Activated B cell treated with CpG ODN at 0.5 μM for 24 hours (primary cell): ENCODE measurements around the gene LIPC. TPM values are rescaled to one million over a fixed set of nuclear protein-coding genes. Genes with fewer than 3 reads are reported as not detected.

Experiments used
- ATAC-seq: fragments of 200-7000 bp; cut with Tn5 transposase; one replicate; pipeline ENCODE4 v1.10.0; 2021; ENCODE audit warnings: low read depth, mild to moderate bottlenecking, moderate library complexity
- CTCF ChIA-PET: fragments of 350-600 bp; sonication (Branson Sonifier 250); formaldehyde crosslinking; loops from one replicate; lab custom pipeline; 2021; ENCODE audit warnings: antibody characterized with exemption; lab: Charles Lee
- POLR2A ChIA-PET: fragments of 350-600 bp; sonication (Branson Sonifier 250); formaldehyde crosslinking; loops from one replicate; lab custom pipeline; 2021; ENCODE audit warnings: antibody characterized with exemption; lab: Charles Lee
- DNase-seq: peaks from one replicate; pipeline ENCODE4 v3.0.0; 2022
- H3K27ac Mint-ChIP-seq: one replicate; pipeline ENCODE4 v1.8.0; 2020; ENCODE audit warnings: mixed read lengths
- H3K27me3 Mint-ChIP-seq: one replicate; pipeline ENCODE4 v1.8.0; 2021; ENCODE audit warnings: mixed read lengths
- H3K36me3 Mint-ChIP-seq: one replicate; pipeline ENCODE4 v1.8.0; 2021; ENCODE audit warnings: low read depth, mixed read lengths
- H3K4me1 Mint-ChIP-seq: one replicate; pipeline ENCODE4 v1.8.0; 2021; ENCODE audit warnings: mixed read lengths
- H3K4me3 Mint-ChIP-seq: one replicate; pipeline ENCODE4 v1.8.0; 2020; ENCODE audit warnings: mild to moderate bottlenecking, mixed read lengths
- H3K9me3 Mint-ChIP-seq: one replicate; pipeline ENCODE4 v1.8.0; 2020; ENCODE audit warnings: mixed read lengths
- intact Hi-C: fragments of 100-400 bp; cut with micrococcal nuclease; formaldehyde crosslinking; loops from one replicate; pipeline ENCODE4 v1.15.1; 2024
- total RNA-seq: library from RNA; stranded (reverse); gene quantifications from 2 replicates; pipeline ENCODE4 v1.2.3, GENCODE V29; 2022
- TF ChIP-seq, protein P1 (sequence below): fragments of 200-600 bp; IDR thresholded peaks from one replicate; pipeline ENCODE4 v1.8.0; 2022; ENCODE audit warnings: antibody characterized with exemption, mild to moderate bottlenecking

Gene LIPC
- total RNA-seq, 1 donor from 2014 or later: not detected

DNA sequence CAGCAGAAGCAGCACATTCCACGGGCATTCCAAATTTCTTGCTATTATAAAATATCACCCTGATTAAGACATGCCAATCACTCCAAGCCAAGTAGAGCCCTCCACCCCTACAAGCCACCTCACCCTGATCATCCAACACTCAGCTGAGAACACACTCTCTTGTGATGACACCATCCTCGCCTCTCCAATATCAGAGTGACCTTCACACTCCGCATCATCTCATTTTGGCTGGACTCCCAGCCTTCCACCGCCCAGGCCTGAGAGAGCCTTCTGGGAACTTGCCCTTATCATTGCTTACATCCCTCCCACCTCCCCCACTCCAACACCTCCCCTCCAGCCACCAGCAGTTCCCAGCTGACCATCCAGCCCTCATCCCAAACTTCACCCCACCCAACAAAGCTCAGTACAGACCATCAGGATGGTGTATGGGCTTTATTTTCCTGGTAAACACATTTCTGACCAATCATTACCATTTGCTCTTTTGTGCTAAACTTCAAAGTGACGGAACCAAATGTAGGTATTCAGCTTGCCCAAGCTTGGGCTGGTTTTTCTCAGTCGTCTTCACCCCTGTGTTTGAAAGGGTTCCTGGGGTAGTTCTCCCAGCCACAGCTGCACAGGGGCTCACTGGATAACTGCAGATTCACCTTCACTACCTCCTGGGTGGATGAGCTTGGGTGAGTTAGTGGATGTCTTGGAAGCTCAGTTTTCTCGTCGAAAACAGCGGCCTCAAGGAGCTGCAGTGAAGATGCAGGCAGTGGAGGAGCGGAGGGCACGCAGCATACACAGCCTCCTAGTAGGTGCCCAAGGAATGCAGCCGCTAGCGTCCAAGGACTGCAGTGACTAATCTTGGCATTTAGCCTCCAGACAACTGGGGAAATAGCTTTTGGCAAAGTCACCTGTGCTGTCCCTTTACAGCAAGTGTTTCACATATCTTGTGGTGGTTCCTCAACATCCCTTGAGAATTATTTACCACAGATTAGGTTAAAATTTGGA is 115.1 kb downstream of the LIPC start:
- no peak overlapping the region for H3K27ac Mint-ChIP-seq
- H3K4me3 Mint-ChIP-seq: no peak overlapping the region
- POLR2A ChIA-PET: no interaction called here
- peaks cover 9% of the 10 kb centered on the region for H3K4me1 Mint-ChIP-seq
- intact Hi-C loops: no loop called here
- DNase-seq: no peak
- no peaks in the 10 kb centered on the region for H3K9me3 Mint-ChIP-seq
- peaks cover 21% of the 10 kb centered on the region for H3K27me3 Mint-ChIP-seq
- no peaks in the 10 kb centered on the region for H3K36me3 Mint-ChIP-seq
- CTCF ChIA-PET: no interaction called here
- TF ChIP-seq, protein P1, sequence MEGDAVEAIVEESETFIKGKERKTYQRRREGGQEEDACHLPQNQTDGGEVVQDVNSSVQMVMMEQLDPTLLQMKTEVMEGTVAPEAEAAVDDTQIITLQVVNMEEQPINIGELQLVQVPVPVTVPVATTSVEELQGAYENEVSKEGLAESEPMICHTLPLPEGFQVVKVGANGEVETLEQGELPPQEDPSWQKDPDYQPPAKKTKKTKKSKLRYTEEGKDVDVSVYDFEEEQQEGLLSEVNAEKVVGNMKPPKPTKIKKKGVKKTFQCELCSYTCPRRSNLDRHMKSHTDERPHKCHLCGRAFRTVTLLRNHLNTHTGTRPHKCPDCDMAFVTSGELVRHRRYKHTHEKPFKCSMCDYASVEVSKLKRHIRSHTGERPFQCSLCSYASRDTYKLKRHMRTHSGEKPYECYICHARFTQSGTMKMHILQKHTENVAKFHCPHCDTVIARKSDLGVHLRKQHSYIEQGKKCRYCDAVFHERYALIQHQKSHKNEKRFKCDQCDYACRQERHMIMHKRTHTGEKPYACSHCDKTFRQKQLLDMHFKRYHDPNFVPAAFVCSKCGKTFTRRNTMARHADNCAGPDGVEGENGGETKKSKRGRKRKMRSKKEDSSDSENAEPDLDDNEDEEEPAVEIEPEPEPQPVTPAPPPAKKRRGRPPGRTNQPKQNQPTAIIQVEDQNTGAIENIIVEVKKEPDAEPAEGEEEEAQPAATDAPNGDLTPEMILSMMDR: no peak
- ATAC-seq: no peak

DNA sequence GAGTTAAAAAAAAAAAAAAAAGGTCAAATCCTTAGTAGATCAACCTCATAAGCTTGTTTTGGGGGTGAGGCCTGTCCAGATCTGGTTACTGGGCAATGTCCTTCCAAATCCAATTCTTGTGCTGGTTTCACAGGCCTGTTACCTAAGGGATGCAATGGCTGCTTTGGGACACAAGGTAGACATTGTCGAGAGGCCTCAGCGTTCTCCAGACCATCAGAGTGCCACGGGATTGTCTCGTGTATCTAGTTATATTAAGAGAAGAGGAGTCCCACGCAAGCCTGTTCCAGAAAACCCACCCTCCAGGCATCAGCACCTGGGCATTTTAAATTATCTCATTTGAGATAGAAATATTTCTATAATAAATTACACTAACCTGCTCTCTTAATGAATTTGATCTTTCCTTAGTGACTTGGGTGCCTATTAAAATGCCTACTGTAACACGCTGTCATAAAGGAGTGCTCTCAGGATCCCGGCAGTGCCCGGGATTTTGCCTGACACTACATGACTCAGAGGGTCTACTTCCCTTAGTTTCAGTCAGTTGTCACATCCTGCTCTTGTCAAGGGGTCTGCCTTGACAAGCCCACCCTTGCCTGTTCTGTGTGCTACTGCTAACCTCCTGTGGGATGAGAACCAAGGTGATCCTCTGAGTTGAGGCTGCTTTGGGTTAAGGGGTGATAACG is 116.0 kb downstream of the LIPC start:
- TF ChIP-seq, protein P1: no peak
- no peak overlapping the region for H3K27ac Mint-ChIP-seq
- intact Hi-C loops: no loop called here
- ChIA-PET POLR2A (no interaction called here), CTCF (no interaction called here)
- H3K4me3 Mint-ChIP-seq: no peak overlapping the region
- ATAC-seq: no peak
- H3K9me3 Mint-ChIP-seq: no peaks in the 10 kb centered on the region
- H3K27me3 Mint-ChIP-seq: peaks cover 30% of the 10 kb centered on the region
- H3K36me3 Mint-ChIP-seq: no peaks in the 10 kb centered on the region
- no peak for DNase-seq
- peaks cover 9% of the 10 kb centered on the region for H3K4me1 Mint-ChIP-seq

DNA sequence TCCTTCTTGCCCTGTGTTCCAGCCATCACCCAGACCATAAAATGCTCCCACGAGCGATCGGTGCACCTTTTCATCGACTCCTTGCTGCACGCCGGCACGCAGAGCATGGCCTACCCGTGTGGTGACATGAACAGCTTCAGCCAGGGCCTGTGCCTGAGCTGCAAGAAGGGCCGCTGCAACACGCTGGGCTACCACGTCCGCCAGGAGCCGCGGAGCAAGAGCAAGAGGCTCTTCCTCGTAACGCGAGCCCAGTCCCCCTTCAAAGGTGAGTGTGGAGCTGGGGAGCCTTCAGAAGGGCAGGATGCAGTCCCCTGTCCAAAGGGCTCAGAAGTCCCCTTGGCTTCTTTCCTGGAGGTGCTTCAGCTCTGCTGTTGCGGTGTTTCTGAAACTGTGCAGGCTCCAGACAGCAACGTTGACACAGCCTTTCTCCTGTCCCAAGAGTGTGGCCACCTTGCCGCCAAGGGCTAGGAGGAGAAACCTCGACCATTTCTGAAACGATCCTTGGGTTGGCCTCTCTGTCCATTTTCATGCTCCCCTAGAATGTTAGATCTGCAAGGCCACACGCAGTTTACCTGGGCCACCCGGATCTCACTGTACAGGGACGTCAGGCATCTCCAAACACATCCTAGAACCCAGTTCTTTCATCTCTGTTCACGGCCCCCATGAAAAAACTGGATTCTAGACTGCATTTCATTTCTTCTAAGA is 116.7 kb downstream of the LIPC start:
- ChIA-PET POLR2A (no interaction called here), CTCF (no interaction called here)
- TF ChIP-seq, protein P1: no peak
- Mint-ChIP-seq H3K9me3 (no peaks in the 10 kb centered on the region), H3K4me1 (peaks cover 9% of the 10 kb centered on the region), H3K4me3 (no peak overlapping the region), H3K27me3 (peaks cover 33% of the 10 kb centered on the region), H3K36me3 (no peaks in the 10 kb centered on the region), H3K27ac (no peak overlapping the region)
- intact Hi-C loops: no loop called here
- DNase-seq (no peak), ATAC-seq (no peak)

DNA sequence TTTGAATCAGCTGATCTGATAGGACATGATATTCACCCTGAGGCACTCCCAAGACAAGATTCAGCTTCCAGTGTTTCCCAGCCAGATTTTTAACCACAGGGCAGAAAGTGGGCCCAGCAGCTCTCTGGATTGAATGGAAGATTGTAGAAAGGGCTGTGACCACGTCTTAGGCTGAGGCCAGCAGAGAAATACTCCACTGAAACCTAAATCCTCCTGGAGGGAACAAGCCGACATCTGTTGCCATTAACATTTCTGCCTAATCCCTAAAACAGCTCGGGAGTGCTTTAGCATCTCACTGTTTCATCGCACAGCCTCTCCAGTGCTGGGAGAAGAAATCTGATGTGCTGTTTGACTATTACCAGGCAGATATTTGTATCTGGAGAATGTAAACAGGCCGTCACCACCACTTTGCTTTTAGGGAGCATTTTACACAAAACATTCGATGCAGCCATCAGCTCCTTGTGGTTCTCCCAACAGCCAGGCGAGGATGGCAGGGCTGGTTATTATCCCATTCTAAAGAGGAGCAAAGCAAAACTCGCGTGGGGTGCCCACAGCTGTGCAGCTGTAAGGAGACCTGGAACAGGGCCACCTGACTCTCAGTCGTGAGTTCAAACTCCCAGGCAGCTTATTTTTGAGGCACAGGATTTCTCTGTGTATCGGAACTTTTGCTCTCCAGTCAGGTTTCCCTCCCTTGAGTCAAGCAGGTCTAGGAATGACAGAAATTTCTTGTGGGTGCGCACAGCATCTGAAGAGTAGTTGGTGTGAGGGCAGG is 117.4 kb downstream of the LIPC start:
- DNase-seq: no peak
- Mint-ChIP-seq H3K4me3 (no peak overlapping the region), H3K9me3 (no peaks in the 10 kb centered on the region), H3K4me1 (peaks cover 9% of the 10 kb centered on the region), H3K27me3 (peaks cover 33% of the 10 kb centered on the region), H3K27ac (no peak overlapping the region), H3K36me3 (no peaks in the 10 kb centered on the region)
- TF ChIP-seq, protein P1: no peak
- ChIA-PET POLR2A (no interaction called here), CTCF (no interaction called here)
- no peak for ATAC-seq
- intact Hi-C loops: no loop called here
